Bone marrow (tissue), 2 donors: ENCODE measurements around the gene AP3S2.
A peak's percentile ranks its signal among the peaks of the same experiment; 100 is the strongest.

Experiments
- DNase-seq, 2 donors: peaks; one replicate each; lab custom pipeline; 2025; lab: John Stamatoyannopoulos, UW

Gene AP3S2

DNA sequence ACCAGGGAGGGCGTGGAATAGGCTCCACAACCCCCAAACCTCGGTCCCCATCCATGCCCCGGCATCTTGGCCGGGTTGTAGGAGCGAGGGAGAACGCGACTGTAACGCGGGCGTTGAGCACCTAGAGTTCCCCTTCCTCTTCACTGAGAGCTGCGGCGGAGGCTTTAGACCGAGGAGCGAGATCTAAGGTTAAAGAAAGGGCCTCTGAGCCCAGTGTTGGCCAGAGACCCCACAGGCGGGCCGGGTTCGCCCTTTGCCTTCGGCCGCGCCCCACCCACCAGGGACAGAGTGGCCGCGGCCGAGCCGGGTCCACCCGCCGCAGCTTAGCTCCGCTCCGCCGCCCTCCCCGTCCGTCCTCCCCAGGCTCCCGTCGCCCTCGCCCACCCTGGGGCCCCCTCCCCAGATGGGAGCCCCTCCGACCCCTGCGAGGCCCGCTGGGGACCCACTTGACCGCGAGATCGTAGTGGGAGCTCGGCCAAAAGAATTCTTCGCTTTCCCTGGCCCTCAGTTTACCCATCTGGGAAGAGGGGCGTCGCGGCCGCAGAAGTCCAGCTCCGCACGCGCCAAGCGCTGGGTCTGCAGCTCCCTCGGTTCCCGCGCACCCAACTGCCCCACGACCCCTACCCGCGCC, 79.6 kb downstream of the AP3S2 start:
- peak in 1 of 2 donors; percentile 25 for DNase-seq

DNA sequence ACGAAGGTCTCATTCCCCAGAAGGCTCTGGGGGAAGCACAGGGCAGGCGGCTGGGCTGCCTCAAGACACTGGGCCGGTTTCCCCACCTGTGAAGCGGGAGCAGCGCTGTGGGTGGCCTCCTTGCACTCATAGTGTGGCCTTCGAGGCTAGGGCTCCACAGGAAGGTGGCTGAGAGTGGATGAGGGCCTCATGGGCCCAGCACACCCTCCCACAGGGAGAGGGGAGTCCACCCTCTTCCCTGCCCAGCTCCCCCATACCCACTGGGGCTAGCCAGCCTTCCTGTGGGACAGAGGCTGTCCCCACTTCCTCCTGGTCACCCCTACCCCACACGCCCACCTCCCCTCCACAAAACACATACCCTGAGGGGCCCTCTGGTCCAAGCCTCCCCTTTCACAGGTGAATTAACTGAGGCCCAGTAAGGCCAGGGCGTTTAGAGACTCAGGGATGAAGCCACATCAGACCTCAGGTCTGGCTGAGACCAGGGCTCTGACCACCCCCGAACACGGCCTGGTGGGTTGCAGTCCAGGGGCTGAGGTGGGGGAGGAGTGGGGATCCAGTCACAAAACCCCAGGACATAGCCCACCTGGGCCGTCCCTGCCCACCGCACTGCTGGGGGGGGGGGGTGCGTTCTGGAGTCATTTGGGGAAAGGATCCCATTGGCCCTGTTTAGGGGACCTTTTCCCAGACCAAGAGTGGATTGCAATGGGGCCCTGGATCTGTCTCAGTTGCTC, 80.2 kb downstream of the AP3S2 start:
- DNase-seq, result no peak

DNA sequence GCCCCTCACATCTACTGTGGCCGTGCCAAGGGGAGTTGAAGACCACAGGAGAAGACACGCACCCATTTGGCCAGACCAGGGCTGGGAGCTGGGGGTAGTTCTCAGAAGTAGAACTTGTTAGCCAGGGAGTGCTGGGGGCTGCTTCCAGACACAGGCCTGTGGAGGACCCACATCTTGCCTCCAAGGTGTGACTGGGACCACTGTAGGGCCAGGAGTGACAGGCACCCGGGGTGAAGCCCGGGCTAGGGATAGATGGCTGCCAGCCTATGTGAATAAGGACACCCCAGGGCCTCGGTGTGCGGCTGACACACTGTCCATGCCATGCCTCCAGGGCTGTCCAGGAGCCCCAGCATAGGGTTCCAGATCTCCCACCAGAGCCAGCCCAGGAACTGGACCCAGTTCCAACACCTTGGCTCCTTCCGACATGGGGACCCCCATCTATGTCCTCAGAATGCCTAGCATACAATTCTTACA, 80.9 kb downstream of the AP3S2 start:
- no peak for DNase-seq

DNA sequence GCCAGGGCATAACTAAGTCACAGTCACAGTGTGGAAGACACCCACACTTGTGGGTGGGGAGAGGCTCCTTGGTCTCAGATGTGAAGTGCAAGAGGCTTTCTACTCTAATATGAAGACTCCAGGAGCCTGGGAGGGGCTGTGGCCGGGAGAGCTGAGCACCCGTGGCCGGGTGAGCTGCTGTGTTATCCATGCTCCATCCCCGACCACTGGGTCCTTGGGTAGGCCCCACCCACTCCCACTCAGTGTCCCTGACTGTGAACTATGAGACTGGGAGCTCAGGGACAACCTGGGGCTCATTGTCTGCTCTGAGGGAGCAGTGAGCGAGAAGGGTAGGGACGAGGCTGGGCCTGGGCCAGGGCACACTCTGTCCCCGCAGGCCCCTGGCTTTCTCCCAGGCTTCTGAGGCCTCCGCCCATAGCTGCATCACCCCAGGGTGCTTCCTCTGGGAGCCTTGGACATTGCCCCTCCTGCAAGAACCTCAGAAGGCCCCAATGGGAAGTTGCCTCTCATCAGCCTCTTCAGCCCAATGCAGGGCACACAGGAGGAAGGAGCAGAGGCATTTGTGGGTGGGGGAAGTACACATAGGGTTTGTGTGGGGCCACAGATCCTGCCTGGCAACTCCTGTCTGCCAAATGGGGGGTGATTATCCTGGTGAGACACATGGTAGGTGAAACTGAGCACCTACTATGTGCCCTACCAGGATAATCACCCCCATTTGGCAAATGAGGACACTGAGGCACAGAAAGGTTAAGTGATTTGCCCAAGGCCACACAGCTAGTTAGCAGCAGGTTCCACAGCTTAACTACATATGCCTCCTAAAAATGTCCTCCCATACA, 81.6 kb downstream of the AP3S2 start:
- DNase-seq, result no peak

DNA sequence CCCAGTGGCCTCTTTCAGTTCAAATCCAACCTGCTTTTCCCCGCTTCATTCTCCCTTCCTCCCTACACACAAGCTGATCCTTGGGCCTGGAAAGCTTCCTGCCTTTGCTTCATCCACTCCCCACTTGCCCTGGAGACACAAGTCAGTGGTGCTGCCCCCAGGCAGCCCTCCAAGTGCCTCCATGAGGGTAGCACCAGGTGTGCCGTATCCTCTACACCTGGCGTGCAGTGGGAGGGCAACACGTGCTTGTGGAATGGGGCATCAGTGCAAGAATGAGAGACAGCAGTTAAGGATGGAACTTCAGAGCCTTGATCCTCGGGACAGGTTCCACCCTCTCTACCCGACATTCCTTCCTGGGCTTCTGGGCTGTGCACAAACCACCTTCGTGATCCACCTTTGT, 83.0 kb downstream of the AP3S2 start:
- no peak for DNase-seq

DNA sequence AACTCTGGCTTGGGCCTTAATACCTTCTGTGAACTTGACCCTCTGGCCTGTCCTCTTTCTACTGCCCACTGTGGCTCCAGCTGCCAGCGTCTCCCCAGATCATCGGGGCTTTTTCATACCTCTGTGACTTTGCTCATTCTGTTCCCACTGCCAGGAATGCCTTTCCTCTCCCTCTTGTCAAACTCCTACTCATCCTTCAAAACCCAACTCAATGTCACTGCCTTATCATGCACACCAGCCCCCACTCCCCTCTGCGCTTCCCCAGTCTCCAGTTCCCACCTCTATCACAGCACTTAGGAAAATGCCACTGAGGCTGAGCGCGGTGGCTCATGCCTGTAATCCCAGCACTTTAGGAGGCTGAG, 84.0 kb downstream of the AP3S2 start:
- no peak for DNase-seq

DNA sequence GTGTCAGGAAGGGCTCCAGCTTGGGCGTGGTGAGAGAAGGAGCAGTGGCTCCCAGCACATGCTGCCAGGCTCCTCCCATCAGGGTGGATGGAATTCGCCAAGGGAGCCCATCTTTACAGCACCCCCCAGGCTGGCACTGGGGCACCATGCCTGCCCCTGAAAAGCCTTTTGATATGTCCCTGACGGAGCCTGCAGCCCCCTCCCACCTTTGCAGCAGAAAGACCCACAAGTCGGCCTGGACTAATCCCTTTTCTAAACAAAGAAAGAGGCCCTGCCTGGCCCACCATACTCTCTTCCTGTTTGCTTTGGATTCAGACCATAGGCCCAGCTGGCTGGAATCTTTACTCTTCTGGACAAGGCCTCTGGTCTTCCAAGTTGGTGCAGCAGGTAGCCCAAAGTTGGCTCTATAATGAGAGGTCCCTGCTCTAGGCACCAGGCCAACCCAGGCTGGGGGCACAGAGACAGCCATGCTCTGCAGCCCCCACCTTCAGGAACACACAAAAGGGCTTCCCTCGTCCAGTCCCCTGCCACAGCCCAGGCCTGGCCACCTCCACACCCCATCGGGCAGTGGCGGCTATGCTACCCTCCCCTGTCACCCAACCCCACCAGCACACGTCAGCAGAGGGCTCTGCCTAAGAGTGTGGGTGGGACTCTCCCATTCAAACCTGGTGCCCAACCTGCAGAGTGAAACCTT, 84.6 kb downstream of the AP3S2 start:
- DNase-seq, result no peak

DNA sequence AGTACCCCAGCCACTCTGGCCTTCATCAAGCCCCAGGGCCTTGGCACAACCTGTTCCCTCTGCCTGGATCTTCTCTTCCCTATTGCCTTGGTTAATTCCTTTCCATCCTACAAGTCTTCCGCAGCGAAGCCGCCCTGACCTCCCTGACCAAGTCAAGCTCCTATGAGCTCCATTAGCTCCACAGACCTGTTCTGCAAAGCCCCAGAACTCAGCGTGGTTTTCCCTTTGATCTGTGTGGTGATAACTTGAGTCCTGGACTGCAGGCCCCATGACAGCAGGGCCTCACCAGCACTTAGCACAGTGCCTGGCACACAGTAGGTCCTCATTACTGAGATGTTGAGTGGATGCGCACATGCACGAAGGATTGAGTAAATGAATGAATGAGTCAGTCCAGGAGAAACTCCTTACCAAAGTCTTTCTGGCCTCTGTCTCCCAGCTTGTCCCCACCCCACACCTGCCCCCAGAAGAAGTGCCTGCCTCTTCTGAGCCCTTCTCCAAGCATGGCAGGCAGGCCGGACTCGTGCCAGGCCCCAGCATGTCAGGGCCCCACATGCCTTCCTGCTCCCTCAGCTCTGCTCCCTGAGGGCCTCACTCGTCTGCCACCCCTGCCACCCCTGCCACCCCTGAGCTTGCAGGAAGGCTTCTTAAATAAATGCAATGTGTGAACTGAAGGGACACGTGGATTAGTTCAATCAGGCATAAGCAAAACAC, 85.5 kb downstream of the AP3S2 start:
- DNase-seq, result no peak

DNA sequence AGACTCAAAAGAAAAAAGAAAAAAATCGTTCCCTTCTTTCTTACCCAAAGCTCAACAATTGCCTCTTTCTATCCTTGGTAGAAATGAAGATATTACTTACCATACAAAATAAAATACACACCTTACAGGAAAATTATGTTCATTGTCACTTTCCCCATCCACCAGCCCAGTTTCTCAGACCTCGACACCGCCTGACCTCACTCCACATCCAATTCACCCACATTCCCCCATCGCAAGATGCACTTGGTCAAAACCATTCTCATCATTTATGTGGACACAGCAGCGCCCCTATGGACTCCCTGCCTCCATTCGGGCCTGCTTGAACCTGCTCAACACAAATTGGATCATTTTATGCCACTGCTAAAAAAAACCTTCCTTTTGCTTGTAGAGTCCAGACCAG, 86.1 kb downstream of the AP3S2 start:
- DNase-seq, result no peak

DNA sequence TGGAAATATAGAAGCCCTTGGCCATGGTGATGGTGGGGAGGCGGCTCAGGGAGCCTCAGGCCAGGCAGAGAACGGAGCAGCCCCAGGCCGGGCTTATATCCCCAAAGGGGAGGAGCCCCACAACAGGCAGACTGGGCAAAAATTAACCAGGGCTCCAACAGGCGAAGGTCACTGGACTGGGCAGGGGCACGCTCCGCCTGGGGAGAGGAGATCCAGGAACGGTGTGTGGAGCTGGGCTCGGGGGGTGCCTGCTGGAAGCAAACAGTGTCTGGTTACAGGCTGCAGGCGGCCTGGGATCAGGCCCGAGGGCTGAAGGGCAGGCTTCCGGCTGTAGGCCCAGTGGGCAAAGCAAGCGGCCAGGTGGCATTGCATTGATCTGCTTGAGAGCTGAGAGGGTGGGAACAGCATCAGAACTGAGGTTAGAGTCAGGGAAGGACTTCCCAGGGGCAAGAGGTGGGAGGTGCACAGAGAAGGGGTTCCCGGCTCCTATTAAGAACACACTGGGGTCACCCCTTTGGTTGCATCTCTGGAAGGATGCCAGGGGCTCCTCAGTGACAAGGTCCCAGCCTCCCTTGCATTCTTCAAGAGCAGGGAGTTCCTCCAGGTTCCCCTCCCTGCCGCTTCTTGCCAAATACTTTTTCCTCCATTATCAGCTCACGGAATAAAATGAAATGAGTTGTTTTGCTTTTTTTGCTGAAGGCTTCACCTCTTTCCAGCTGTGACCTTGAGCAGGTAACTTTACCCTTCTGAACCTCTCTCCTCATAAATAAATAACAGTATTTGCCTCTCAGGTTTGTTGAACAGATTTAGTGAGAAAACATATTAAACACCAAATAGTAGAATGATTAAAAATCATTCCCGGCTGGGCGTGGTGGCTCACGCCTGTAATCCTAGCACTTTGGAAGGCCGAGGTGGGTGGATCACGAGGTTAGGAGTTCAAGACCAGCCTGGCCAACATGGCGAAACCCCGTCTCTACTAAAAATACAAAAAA, 86.9 kb downstream of the AP3S2 start:
- no peak for DNase-seq

DNA sequence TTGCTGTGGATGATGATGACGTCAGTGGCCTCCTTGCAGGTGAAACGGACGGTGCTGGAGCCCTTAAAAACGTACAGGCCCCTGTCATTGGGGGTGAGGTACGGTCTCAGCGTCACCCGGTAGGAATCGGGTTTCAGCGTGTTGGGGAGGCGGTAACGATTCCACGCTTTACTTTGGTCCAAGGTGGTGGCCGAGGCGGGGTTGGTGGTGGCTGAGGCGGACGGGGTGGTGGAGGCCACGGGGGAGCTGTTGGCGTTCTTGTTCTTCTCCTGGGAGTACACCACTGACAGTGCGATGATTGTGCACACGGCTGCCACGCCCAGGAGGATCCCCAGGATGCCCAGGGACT, 87.6 kb downstream of the AP3S2 start:
- DNase-seq, result no peak

DNA sequence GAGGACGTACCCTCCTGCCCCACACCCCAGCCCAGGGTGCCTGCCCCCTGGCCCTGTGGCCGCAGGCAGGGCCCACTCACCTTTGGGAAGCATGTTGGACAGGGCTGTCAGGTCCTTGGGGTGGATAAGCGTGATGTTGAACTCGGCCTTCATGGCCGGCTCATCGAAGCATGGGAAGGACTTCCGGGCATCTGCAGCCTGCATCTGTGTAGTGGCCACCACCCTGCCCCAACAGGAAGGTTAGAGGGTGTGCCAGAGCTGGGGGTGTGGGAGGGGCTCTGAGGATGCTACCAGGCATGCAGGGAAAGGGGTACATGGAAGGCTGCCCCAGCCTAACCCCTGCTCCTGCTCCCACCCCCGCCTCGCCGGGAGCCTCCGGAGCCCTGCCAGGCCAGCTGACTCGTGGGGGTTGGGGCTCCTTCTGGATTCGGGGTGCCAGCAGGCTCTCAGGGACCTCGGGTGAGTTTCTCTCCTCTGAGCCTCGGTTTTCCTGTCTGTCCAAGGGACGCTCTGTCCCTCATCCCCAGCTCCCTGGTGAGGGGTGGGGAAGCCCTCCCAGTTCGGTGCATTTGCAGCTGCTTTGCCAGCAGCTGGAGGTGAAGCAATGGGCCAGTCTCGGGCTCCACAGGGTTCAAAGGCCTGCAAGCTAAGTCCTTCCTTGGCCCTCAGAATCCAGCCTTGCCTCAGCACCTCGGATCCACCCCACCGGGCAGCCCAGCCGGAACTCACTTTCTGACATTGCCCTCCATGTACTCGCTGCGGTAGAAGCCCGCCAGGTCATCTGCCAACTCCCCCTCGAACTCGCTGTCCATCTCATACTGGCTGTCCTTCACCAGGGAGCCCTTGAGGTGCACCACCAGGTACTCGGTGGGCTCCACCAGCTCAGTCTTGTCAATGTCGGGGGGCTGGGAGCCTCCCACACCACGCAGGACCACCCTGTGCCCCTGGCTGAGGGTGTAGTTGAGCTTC, 88.3 kb downstream of the AP3S2 start:
- DNase-seq, result no peak

DNA sequence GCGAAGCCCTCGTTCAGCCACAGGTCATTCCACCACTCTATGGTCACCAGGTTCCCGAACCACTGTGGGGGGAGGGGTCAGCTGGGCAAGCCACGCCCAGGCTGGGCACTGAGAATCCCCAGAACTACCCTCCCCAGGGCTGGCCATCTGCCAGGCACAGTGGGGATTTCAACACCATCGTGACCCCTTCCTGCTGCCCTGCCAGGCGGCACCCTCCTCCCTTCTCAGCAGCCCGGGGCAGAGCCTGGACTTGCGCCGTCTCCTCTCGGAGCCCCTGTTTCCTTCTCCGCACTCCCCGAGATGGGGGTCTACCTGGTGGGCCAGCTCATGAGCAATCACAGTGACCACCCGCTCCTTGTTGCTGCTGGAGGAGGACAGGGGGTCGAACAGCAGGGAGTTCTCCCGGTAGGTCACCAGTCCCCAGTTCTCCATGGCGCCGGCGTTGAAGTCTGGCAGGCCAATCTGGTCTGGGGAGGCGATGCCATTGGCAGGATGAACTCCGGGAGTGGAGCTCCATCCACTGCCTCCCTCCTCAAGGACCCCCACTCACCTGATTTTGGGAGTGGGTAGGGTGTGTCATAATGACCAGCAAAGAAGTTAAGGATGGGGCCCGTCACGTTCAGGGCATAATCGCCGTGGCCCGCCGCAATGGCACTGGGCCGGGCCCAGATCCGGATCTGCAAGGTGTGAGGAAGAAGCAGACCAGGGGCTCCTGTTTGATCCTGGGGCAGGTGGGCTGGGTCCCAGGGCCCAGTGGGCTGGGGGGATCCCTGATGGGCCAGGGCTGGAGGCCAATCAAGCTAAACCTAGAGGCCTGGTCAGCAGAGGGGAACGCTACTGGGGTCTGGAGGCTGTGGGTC, 89.6 kb downstream of the AP3S2 start:
- no peak for DNase-seq

DNA sequence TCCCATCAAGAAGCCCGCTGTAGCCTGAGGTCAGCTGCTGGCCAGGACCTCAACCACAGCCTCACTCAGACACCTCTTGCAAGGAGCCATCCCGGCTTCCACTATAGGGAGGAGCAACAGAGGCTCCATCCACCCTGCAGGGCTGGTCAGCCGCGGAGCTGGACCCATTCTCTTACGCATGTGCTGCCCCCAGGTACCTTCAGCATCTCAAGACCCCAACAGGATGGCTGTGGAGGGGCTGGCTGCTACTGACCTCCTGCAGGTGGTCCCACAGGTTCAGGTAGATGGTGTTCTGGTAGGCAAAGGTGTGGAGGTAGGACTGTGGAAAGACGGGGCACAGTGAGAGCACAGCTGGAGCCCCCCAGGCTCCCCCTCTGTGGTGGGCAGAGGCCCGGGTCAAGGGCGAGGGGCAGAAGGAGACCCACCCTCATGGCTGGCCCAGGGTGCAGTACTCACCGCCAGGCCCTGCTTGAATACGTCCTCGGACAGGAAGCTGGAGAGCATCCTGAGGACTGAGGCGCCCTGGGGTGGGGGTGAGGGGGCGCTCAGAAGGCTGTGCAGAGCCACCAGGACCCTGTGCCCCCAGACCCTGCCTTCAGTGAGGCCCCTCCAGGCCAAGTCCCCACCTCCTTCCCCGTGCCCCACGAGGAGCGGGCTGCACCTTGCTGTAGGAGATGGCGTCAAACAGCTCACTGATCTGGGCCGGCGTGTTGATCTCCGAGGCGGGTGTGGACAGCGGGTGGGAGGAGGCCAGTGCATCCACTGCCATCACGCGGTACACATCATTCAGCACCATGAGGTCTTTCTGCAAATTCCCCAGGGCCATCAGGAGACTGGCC, 90.6 kb downstream of the AP3S2 start:
- no peak for DNase-seq

DNA sequence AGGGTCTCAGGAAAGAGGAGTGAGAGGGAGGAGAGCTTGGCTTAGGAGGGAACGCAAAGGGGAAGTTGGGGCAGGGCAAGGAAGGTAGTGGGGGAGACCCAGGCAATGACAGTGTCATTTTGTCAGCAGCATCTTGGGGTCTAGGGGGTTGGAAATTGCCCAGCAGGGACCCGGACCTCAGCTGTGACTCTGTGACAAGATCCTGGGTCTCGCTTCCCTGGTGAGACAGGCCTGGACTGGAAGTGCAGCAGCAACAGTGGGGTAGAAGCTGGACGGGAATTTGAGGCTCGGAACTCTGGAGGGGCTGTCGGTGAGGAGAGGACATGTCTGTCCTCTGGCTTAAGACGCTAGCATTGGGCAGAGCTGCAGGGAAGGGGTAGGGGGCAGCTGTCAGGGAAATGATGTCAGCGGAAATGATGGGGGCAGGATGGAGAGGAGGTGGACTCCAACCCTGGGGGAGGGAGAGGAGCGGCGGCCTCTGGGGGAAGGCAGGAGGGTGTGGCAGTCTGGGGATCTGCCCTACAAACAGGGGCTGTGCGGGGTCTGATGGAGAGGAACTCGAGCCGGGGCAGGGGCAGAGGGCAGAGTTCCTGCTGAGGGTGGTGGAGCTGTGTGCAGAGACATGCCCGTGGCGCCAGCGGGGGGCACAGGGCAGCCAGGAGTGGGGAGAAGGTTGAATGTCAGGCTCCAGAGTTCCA, 91.4 kb downstream of the AP3S2 start:
- DNase-seq, result peak in 1 of 2 donors; percentile 74

DNA sequence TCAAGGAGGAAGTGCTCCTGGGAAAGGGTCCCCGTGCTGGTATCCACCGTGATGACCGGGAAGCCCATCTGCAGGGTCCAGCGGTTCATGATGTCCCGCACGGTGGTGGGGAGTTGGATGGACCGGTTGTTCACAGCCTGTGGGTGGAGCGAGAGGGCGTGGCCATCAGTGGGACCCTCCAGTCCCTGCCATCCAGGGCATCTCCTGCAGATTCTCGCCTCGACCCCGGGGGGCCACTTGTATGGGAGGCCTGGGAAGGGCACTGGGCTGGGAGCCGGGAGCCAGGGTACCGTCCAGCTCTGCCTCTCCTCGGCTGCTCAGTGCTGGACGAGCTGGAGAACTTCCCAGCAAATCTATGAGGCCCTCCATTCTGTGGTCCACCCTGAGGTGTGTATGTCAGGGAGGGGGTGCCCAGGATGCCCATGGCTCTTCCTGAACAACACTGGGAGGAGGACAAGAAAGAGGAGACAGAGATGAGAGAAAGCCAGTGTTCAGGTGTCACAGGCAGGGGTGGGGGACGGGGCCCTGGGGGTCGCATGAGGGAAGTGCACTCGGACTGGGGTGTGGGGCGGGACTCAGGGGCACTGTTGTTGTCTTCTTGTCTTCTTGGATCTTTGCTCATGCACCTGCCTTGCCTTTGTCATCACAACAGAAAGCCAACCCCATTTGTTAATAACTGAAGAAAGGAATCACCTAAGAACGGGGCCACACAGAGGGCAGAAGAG, 92.2 kb downstream of the AP3S2 start:
- DNase-seq, result no peak
